ENCODE data around the gene C3orf85. TPM values are rescaled to one million over a fixed set of nuclear protein-coding genes. Genes with fewer than 3 reads are reported as not detected.

The C3orf85 gene
- total RNA-seq: not detected
- total RNA-seq (2013): not detected
- 0 reads per million in 29 experiments for total RNA-seq

- H3K27ac Mint-ChIP-seq: no peak within 1 kb of the TSS
- H3K4me3 Mint-ChIP-seq: no peak within 1 kb of the TSS
- POLR2A ChIA-PET: interaction anchor here in 1 of 2 donors (0.5 kb wide), 1 partner anchor 1738 kb away, joined by 3 read pairs; no protein-coding TSS in a partner anchor
- no peak within 1 kb of the TSS for H3K4me3 ChIP-seq (ENCODE audit: control insufficient read depth in 1 of 2, extremely low read depth in 1 of 2, low read length in 1 of 2)
- H3K27ac ChIP-seq (ENCODE audit: low read length): no peak within 1 kb of the TSS
- no CpG with 5 or more reads among the region's 3 CpGs for WGBS (ENCODE audit: insufficient coverage)
- peaks cover 1 to 4% of the 10 kb centered on the region in 2 donors for H3K27me3 Mint-ChIP-seq
- H3K4me1 Mint-ChIP-seq: no peaks in the 10 kb centered on the region
- no peaks in the 10 kb centered on the region for H3K4me1 ChIP-seq (ENCODE audit: control insufficient read depth in 1 of 2, extremely low read depth in 1 of 2, insufficient read depth in 2 of 2, low read length in 2 of 2)
- H3K36me3 Mint-ChIP-seq: no peaks in the 10 kb centered on the region
- DNase-seq (no peak), ATAC-seq (replicated peaks in 1 of 4) (no peak)
- CTCF ChIA-PET: no interaction called here
- no peaks in the 10 kb centered on the region for H3K27me3 ChIP-seq (replicated peaks in 1 of 2; ENCODE audit: control insufficient read depth in 2 of 2, extremely low read depth in 1 of 2, insufficient read depth in 2 of 2, low read length in 1 of 2)
- H3K36me3 ChIP-seq (ENCODE audit: control insufficient read depth in 2 of 2, extremely low read depth in 1 of 2, insufficient read depth in 1 of 2, low read length in 1 of 2): no peaks in the 10 kb centered on the region
- peaks cover 0 to 4% (median 0%) of the 10 kb centered on the region in 3 donors for H3K9me3 Mint-ChIP-seq
- no peaks in the 10 kb centered on the region for H3K9me3 ChIP-seq
Measured at GRCh38 chr3:109136523-109136922, at the start of gene C3orf85. TSS of gene C3orf85 (plus strand) at chr3:109136719. CDS start at chr3:109136848, 129 bp downstream.

GRCh38 chr3:109089265-109089664, 47.3 kb upstream of the C3orf85 start:
- no peaks in the 10 kb centered on the region for H3K4me1 ChIP-seq (ENCODE audit: control insufficient read depth in 1 of 2, extremely low read depth in 1 of 2, insufficient read depth in 2 of 2, low read length in 2 of 2)
- Mint-ChIP-seq H3K4me1 (no peaks in the 10 kb centered on the region), H3K27me3 (peaks cover 18 to 20% of the 10 kb centered on the region in 2 donors), H3K4me3 (no peak overlapping the region), H3K27ac (no peak overlapping the region), H3K9me3 (no peaks in the 10 kb centered on the region), H3K36me3 (no peaks in the 10 kb centered on the region)
- H3K36me3 ChIP-seq (ENCODE audit: control insufficient read depth in 2 of 2, extremely low read depth in 1 of 2, insufficient read depth in 1 of 2, low read length in 1 of 2): no peaks in the 10 kb centered on the region
- DNase-seq: no peak
- H3K27ac ChIP-seq (ENCODE audit: low read length): no peak overlapping the region
- ChIA-PET CTCF (no interaction called here), POLR2A (no interaction called here)
- no peak overlapping the region for H3K4me3 ChIP-seq (ENCODE audit: control insufficient read depth in 1 of 2, extremely low read depth in 1 of 2, low read length in 1 of 2)
- WGBS (ENCODE audit: insufficient coverage): no CpG with 5 or more reads among the region's 1 CpG
- H3K27me3 ChIP-seq (replicated peaks in 1 of 2; ENCODE audit: control insufficient read depth in 2 of 2, extremely low read depth in 1 of 2, insufficient read depth in 2 of 2, low read length in 1 of 2): no peaks in the 10 kb centered on the region
- no peak for ATAC-seq (replicated peaks in 1 of 4)
- H3K9me3 ChIP-seq: no peaks in the 10 kb centered on the region

GRCh38 chr3:109091846-109092245, 44.7 kb upstream of the C3orf85 start:
- CTCF ChIA-PET: no interaction called here

GRCh38 chr3:109093561-109093960, 43.0 kb upstream of the C3orf85 start:
- Mint-ChIP-seq H3K9me3 (no peaks in the 10 kb centered on the region), H3K4me3 (no peak overlapping the region), H3K4me1 (no peaks in the 10 kb centered on the region), H3K27me3 (peaks cover 0 to 3% of the 10 kb centered on the region in 2 donors), H3K36me3 (no peaks in the 10 kb centered on the region), H3K27ac (no peak overlapping the region)
- no peaks in the 10 kb centered on the region for H3K27me3 ChIP-seq (replicated peaks in 1 of 2; ENCODE audit: control insufficient read depth in 2 of 2, extremely low read depth in 1 of 2, insufficient read depth in 2 of 2, low read length in 1 of 2)
- no peak overlapping the region for H3K27ac ChIP-seq (ENCODE audit: low read length)
- ATAC-seq (replicated peaks in 1 of 4) (no peak), DNase-seq (no peak)
- no peaks in the 10 kb centered on the region for H3K4me1 ChIP-seq (ENCODE audit: control insufficient read depth in 1 of 2, extremely low read depth in 1 of 2, insufficient read depth in 2 of 2, low read length in 2 of 2)
- no peak overlapping the region for H3K4me3 ChIP-seq (ENCODE audit: control insufficient read depth in 1 of 2, extremely low read depth in 1 of 2, low read length in 1 of 2)
- no peaks in the 10 kb centered on the region for H3K36me3 ChIP-seq (ENCODE audit: control insufficient read depth in 2 of 2, extremely low read depth in 1 of 2, insufficient read depth in 1 of 2, low read length in 1 of 2)
- CTCF ChIA-PET: interaction anchor here in 1 of 2 donors (1.5 kb wide), 1 partner anchor 70 kb away, joined by 3 read pairs; no protein-coding TSS in a partner anchor
- POLR2A ChIA-PET: no interaction called here
- no peaks in the 10 kb centered on the region for H3K9me3 ChIP-seq

More at GRCh38 chr3:109091846-109092245, 44.7 kb upstream of the C3orf85 start:
- WGBS (ENCODE audit: insufficient coverage): no CpG with 5 or more reads among the region's 2 CpGs
- peaks cover 8 to 9% of the 10 kb centered on the region in 2 donors for H3K27me3 Mint-ChIP-seq
- Histone ChIP-seq H3K4me3 (ENCODE audit: control insufficient read depth in 1 of 2, extremely low read depth in 1 of 2, low read length in 1 of 2) (no peak overlapping the region), H3K36me3 (ENCODE audit: control insufficient read depth in 2 of 2, extremely low read depth in 1 of 2, insufficient read depth in 1 of 2, low read length in 1 of 2) (no peaks in the 10 kb centered on the region), H3K4me1 (ENCODE audit: control insufficient read depth in 1 of 2, extremely low read depth in 1 of 2, insufficient read depth in 2 of 2, low read length in 2 of 2) (no peaks in the 10 kb centered on the region), H3K9me3 (no peaks in the 10 kb centered on the region), H3K27me3 (replicated peaks in 1 of 2; ENCODE audit: control insufficient read depth in 2 of 2, extremely low read depth in 1 of 2, insufficient read depth in 2 of 2, low read length in 1 of 2) (no peaks in the 10 kb centered on the region), H3K27ac (ENCODE audit: low read length) (no peak overlapping the region)
- no peak for DNase-seq
- no peak overlapping the region for H3K27ac Mint-ChIP-seq
- H3K9me3 Mint-ChIP-seq: no peaks in the 10 kb centered on the region
- POLR2A ChIA-PET: no interaction called here
- H3K36me3 Mint-ChIP-seq: no peaks in the 10 kb centered on the region
- ATAC-seq (replicated peaks in 1 of 4): no peak
- H3K4me3 Mint-ChIP-seq: no peak overlapping the region
- no peaks in the 10 kb centered on the region for H3K4me1 Mint-ChIP-seq

- Histone ChIP-seq H3K27ac (ENCODE audit: low read length) (no peak overlapping the region), H3K4me3 (ENCODE audit: control insufficient read depth in 1 of 2, extremely low read depth in 1 of 2, low read length in 1 of 2) (no peak overlapping the region), H3K27me3 (replicated peaks in 1 of 2; ENCODE audit: control insufficient read depth in 2 of 2, extremely low read depth in 1 of 2, insufficient read depth in 2 of 2, low read length in 1 of 2) (no peaks in the 10 kb centered on the region), H3K9me3 (no peaks in the 10 kb centered on the region), H3K36me3 (ENCODE audit: control insufficient read depth in 2 of 2, extremely low read depth in 1 of 2, insufficient read depth in 1 of 2, low read length in 1 of 2) (no peaks in the 10 kb centered on the region), H3K4me1 (ENCODE audit: control insufficient read depth in 1 of 2, extremely low read depth in 1 of 2, insufficient read depth in 2 of 2, low read length in 2 of 2) (no peaks in the 10 kb centered on the region)
- no peaks in the 10 kb centered on the region for H3K36me3 Mint-ChIP-seq
- DNase-seq: no peak
- H3K4me1 Mint-ChIP-seq: no peaks in the 10 kb centered on the region
- ChIA-PET CTCF (no interaction called here), POLR2A (interaction anchor here in 1 of 2 donors (0.5 kb wide), 1 partner anchor 1073 kb away, joined by 4 read pairs; no protein-coding TSS in a partner anchor)
- 80% methylated on average over 1 of the region's 1 CpG for WGBS (ENCODE audit: insufficient coverage)
- no peaks in the 10 kb centered on the region for H3K27me3 Mint-ChIP-seq
- H3K9me3 Mint-ChIP-seq: no peaks in the 10 kb centered on the region
- ATAC-seq (replicated peaks in 1 of 4): no peak
- no peak overlapping the region for H3K27ac Mint-ChIP-seq
- no peak overlapping the region for H3K4me3 Mint-ChIP-seq
Measured at GRCh38 chr3:109095166-109095565, 41.4 kb upstream of the C3orf85 start.

GRCh38 chr3:109098079-109098644, 38.4 kb upstream of the C3orf85 start:
- H3K4me1 Mint-ChIP-seq: no peaks in the 10 kb centered on the region

More at GRCh38 chr3:109098079-109098644, 38.4 kb upstream of the C3orf85 start:
- 80% methylated on average over 4 of the region's 5 CpGs for WGBS (ENCODE audit: insufficient coverage)
- no peaks in the 10 kb centered on the region for H3K36me3 Mint-ChIP-seq
- ChIA-PET POLR2A (no interaction called here), CTCF (no interaction called here)
- H3K36me3 ChIP-seq (ENCODE audit: control insufficient read depth in 2 of 2, extremely low read depth in 1 of 2, insufficient read depth in 1 of 2, low read length in 1 of 2): no peaks in the 10 kb centered on the region
- no peak overlapping the region for H3K4me3 ChIP-seq (ENCODE audit: control insufficient read depth in 1 of 2, extremely low read depth in 1 of 2, low read length in 1 of 2)
- no peak overlapping the region for H3K27ac Mint-ChIP-seq
- no peak overlapping the region for H3K27ac ChIP-seq (ENCODE audit: low read length)
- ATAC-seq (replicated peaks in 1 of 4): no peak
- H3K27me3 Mint-ChIP-seq: peaks cover 0 to 2% of the 10 kb centered on the region in 2 donors
- H3K9me3 ChIP-seq: no peaks in the 10 kb centered on the region
- peak in 1 of 35 experiments; percentile 3 for DNase-seq
- no peaks in the 10 kb centered on the region for H3K9me3 Mint-ChIP-seq
- no peaks in the 10 kb centered on the region for H3K27me3 ChIP-seq (replicated peaks in 1 of 2; ENCODE audit: control insufficient read depth in 2 of 2, extremely low read depth in 1 of 2, insufficient read depth in 2 of 2, low read length in 1 of 2)
- no peaks in the 10 kb centered on the region for H3K4me1 ChIP-seq (ENCODE audit: control insufficient read depth in 1 of 2, extremely low read depth in 1 of 2, insufficient read depth in 2 of 2, low read length in 2 of 2)
- no peak overlapping the region for H3K4me3 Mint-ChIP-seq

All from T-cell (primary cell).